HG02943 (cell line): Measurements from ENCODE around the gene TMC1.

ENCODE experiments used
- ATAC-seq: cut with Tn5 transposase; IDR thresholded peaks from one replicate; pipeline ENCODE4 v1.9.1; 2021; ENCODE audit warnings: mild to moderate bottlenecking, low read depth, moderate library complexity; ENCODE audit not compliant: unreplicated experiment

The TMC1 gene

DNA sequence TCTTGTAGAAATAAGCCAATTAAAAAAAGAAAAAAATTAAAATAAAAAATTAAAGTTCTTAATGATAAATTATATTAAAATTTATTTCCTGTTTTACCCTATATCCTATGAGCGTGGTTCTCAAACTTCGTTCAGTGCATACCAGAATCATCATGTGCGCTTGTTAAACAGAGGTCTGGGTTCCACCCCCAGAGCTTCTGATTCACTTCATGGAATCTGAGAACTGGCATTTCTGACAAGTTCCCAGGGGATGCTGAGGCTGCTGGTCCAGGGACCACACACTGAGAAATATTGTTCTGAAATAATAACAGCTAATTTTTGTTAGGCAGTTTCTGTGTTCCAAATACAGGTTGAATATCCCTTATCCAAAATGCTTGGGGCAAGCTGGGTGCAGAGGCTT lies 79.3 kb downstream of the TMC1 start:
- ATAC-seq, result no peak

DNA sequence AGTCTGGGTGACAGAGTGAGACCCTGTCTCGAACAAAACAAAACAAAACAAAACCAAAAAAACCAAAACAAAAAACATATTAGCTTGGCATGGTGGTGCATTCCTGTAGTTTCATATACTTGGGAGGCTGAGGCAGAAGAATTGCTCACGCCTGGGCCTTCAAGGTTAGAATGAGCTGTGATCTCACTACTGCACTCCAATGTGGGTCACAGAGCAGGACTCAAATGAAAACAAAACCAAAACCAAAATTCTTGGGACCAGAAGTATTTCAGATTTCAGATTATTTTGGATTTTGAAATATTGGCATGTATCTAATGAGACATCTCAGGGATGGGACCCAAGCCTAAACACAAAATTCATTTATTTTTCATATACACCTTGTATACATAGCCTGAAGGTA lies 80.2 kb downstream of the TMC1 start:
- no peak for ATAC-seq

DNA sequence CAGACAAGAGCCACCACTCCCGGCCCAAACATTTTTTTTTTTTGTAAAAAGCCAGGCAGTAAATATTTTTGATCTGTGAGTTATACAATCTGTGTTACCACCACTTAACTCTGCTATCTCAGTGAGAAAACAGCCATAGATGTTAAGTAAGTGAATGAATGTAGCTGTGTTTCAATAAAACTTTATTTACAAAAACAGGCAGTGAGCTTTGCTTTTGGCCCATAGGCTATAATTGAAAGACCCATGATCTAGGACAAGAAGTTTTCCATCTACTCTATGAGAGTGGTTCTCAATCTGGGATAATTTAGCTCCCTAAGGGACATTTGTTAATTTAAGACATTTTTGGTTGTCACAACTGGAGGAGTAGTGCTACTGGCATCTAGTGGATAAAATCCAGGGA lies 91.0 kb downstream of the TMC1 start:
- no peak for ATAC-seq

DNA sequence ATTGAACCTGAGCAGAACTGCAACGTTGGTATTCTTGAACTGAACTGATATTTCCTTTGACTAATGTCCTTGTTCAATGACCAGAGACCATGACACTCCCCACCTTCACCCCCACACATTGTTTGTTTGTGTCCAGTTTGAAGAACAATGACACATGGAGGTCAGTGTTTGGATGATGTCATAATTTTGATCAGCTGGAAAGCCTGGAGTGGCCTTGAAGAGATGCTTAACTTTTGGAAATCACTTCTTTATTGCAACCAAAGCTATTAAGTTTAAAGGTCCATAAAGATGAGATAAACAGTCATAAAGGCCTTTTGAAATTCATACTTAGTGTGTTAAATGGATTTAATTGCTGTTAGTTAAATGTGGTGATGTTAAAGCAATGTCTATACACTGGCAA lies 92.7 kb downstream of the TMC1 start:
- ATAC-seq, result no peak

DNA sequence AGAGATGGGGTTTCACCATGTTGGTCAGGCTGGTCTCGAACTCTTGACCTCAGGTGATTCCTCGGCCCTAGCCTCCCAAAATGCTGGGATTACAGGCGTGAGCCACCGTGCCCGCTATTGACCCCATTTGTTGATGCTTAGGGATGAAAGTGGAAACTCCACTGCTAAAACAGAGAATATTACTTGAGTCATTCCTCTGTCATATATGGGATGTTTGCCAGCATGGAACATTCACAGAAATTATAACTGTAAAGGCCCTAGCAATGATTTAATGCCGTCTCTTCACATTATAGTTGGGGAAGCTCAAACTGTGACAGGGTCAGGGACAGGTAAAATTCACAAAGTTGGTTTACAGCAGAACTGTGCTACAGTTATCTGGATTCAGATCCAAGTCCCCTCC lies 94.5 kb downstream of the TMC1 start:
- no peak for ATAC-seq

DNA sequence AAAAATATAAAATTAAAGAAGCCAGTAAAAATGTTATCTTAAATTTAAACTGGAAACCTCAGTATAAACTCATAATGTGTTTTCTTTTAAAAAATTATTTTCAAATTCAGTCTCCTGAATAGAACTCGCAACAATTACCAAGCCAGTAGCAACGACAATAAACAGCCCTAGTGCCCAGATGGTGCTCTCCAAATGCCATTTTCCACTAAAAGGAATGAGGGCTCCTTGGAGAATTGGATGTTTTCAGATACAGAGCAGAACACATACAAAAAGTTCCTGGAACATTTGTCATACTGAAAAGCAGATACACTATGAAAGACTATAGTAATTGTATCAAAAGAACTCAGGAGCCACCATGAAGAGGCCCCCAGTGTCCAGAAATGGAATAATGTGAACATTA lies 97.4 kb downstream of the TMC1 start:
- ATAC-seq, result no peak

DNA sequence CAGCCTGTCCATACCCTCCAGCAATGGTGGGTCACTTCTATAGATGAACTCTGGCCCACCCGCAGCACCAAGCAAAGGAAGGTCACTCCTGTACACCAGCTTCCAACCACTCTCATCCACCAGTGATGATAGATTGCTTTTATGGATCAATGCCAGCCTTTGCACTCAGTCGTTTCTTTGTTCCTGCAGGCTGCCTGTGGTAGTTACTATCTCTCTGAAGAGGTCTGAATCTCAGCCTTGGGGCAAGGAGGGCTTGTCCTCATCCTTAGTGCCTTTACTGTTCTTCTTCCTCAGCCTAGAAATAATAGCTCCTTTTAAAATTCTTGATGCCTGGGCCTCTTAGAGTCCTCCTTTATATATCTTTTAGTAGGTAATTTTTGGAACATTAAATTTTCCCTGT lies 100.8 kb downstream of the TMC1 start:
- no peak for ATAC-seq

DNA sequence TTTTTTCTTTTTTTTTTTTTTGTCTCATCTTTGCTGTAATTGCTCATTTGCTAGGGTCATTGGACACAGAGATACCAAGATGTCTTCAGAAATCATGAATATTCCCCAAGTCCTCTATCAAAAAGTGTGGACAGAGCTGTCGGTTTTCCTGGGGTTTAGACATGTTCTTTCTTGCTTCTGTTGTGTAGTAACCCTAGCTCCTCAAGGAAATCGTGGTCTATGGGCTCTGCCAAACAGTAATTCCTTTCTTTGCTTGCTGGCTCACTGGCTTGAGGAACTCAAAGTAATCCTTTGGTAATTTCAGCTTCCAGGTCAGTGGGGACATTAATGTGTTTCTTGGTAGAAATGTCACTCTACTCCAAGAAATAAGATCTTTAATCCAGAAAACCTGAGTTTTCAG lies 101.7 kb downstream of the TMC1 start:
- no peak for ATAC-seq

DNA sequence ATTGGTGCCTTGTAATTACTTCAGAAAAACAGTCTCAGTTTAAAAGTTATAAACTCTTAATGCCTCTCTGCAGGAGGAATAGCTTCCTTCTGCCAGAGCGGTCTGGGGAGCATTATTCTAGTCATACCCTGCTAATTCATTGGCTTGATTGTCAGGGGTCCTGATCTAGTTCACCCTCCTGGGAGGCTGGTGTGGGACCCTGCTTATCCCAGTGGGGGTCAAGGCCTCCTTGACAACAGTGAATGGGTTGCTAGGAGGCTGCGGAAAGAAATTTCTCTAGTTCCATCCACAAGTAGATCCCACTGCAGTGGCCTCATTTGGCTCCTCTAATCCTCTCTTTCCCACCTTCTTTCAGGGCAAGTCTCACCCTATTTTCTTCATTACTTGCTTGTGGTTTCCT lies 105.7 kb downstream of the TMC1 start:
- ATAC-seq, result no peak

DNA sequence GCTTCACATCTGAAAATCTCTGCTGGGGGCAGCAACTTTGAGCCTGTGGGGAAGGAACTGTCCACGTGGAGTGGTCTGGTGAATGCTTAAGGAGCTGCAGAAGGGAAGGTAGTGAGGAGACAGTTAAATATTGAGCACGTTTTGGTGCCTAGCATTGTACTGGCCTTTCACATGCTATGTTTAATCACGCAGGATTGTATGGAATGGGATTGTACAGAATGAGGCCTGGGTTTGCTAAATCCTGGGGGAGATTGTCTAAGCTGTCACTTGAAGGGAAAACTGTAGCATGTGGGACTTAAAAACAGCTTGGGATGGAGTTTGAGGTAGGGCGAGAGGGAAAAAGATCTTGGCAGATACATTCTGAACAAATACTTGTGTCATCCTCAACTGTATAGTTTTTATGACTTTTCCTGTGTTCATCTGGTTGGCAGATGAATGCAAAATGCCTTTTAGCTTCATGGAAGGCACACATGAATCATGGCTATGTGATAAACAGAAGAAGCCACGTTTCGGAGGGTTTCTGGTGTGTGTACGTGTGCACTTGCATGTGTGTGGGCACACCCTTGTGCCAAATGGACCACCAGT lies 106.6 kb downstream of the TMC1 start:
- no peak for ATAC-seq

DNA sequence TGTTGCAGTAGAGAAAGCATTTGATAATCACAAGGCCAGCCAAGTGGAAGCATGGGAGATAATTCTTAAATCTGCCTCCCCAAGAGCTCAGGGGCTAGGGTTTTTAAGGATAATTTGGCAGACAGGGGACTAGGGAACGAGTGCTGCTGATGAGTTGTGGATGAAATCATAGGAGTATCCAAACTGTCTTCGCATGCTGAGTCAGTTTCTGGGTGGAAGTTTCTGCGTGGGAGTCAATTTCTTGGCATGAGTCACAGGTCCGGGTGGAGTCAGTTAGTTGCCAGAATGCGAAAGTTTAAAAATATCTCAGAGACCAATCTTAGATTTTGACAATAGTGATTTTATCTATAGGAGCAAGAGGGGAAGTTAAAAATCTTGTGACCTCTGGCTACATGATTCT lies 112.6 kb downstream of the TMC1 start:
- no peak for ATAC-seq

DNA sequence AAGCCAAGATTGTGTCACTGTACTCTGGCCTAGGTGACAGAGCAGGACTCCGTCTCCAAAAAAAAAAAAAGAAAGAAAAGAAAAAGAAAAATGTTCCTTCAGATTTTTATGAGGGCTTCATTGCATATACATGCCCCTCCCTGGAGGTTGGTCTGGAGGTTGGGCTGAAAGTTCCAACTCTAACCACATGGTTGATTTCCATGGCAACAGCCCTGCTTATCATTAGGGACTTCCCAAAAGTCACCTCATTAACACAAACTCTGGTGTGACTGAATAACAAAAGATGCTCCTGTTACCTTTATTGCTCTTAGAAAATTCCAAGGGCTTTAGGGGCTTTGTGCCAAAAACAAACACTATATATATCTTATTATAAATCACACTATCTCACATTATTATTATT lies 113.8 kb downstream of the TMC1 start:
- peak; percentile 88 for ATAC-seq

DNA sequence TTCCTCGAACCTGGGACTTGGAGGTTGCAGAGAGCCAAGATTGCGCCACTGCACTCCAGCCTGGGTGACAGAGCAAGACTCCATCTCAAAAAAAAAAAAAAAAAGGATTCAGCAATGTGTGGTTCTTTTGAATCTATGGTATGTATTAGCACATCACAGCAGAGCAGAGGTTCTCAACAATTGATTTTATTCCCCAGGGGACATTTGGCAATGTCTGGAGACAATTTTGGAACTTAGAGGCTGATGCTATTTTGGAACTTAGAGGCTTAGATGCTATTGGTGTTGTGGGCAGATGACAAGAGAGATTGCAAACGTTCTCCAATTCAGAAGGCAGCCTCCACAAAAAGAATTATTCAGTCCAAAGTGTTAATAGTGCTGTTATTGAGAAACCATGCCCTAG lies 115.2 kb downstream of the TMC1 start:
- ATAC-seq, result no peak

DNA sequence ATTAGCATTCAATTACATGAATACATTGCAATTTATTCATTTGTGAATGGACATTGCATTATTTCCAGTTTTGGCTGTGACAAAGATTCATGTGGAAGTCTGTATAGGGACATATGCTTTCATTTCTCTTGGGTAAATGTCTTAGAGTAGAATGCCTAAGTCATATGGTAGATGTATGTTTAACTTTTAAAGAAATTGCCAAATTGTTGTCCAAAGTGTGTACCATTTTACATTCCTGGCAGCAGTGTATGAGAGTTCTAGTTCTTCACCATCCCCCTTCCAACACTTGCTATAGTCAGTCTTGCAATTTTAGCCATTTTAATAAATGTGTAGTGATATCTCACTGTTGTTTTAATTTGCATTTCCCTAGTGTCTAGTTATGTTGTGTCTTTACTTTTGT lies 122.2 kb downstream of the TMC1 start:
- no peak for ATAC-seq

DNA sequence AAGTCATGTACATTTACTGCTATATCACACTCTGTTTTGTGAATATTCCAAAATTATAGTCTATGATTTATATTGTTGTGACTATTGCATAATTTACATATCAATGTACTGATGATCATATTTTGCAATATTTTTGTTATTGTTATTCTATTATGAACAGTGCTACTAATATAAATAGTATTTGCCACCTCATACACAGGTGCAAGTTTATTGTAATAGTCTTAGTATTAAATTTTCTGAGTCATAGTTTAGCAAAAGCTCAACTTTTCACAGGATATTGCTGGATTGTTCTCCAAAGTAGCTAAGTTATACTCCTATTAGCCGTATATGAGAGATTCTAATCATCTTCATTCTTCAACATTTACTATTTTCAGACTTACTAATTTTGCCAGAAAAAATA lies 124.7 kb downstream of the TMC1 start:
- no peak for ATAC-seq

DNA sequence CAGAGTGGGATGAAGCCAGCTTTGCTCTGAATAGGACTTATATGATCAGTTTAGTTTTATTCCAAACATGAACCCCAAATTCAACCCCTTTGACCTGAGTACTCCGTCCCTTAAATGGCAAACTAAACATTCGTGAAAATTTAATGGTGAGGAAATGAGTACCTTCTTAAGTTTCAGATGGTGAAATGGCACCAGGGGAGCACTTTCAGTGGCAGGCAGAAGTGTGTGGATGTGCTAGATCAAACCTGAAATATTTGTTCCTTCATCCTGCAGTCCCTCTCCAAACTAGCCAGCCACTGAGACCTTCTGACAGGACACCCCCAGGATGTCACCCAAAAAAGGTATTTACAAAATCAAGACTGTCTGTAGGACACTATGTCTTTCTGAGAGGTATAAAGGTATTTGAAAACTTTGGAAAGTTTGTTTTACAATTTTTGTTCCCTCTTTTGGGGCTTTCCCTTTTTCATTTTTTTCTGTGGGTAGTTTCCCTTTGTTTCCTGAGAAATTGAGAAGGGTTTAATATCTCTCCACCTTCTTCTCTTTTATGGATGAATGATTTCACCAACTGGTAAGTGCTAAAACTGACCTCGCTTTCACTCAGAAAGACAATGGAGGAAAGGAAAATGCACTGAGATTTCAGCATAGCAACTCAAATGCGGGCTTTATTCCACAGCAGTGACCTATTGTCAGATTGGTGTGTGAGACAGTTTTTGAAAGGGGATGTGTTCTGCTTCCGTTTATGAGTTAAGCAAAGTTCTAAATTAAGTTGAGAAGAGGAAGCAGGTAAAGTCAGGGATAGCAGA lies 127.1 kb downstream of the TMC1 start:
- no peak for ATAC-seq

DNA sequence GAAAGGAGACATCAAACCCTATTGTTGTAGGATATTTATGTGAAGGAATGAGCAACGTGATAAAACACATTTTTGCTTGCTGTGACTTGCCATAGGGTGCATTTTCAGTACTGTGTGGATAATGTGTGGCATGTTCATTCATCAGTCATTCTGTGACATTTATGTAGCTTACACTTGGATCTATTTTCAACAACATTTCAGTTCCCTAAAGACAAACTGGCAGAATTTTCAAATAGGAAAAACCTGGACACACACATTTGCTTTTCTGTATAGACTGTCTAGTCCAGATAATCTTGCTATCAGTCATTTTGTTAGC lies 127.7 kb downstream of the TMC1 start:
- ATAC-seq, result no peak

DNA sequence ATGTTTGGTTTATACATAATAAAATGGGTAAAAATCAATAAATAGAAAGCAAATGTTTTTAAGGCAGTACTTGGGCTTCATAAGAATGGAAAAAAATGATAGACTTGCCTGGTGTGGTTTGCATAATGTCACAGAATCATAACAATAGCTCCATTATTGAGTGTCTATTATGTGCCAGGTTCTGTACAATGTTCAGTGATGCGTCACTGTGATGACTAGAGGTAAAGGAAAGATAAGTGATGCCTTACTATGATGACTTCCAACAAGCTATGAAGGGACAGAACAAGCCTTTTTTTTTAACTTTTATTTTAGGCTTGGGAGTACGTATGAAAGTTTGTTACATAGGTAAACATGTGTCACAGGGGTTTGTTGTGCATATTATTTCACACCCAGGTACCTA lies 128.8 kb downstream of the TMC1 start:
- no peak for ATAC-seq

DNA sequence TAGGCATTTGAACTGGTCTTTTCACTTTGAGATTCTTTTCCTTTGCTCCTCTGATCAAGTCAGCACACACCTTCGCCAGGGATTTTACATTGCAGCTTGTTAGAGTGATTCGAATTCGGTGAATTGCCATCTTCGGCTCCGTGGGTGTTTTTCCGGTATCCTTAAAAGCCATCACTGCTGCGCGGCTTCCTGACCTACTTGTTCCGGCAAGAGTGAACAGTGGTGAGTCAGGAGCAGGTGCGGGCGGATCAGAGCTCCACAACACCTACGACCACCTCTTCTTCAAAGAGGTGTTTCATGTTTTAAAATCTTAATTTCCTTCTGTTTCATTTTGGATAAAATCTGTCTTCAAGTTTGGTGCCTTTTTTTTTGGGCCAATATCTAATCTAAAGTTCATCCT lies 134.6 kb downstream of the TMC1 start:
- ATAC-seq, result no peak

DNA sequence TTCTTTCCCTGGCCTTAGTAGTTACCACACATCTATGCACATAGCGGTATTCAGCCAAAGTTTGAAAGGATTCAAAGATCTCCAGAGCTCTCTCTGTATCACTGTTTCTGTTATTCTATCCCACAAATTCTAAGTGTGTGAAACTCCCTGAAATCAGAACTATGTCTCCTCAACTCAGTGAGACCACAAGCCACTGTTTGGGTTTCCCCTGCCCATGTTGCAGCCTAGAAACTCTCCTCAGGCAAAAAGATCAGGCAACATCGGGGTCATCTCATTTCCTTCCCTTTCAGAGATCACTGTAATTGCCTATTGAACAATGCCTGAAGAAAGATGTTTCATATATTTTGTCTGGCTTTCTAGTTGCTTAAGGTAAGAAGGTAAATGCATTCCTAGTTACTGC lies 135.6 kb downstream of the TMC1 start:
- ATAC-seq, result no peak

DNA sequence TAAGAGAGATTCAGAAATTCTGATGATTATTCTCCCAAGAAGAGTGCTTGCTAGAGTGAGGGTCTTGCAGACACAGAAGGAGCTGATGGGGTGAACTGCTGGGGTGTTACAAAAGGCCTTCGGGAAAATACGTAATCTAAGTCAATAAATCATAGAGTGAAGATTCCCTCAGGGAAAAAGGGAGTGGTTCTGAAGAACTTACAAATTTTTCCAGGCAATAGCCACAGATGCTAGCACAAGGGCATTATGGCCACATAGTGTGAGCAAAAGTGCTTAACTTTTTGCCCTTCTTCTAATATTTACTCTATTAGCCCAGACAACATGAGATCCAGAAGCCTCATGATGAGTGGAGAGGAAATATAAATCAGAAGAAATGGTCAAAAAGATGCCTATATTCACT lies 137.3 kb downstream of the TMC1 start:
- no peak for ATAC-seq

DNA sequence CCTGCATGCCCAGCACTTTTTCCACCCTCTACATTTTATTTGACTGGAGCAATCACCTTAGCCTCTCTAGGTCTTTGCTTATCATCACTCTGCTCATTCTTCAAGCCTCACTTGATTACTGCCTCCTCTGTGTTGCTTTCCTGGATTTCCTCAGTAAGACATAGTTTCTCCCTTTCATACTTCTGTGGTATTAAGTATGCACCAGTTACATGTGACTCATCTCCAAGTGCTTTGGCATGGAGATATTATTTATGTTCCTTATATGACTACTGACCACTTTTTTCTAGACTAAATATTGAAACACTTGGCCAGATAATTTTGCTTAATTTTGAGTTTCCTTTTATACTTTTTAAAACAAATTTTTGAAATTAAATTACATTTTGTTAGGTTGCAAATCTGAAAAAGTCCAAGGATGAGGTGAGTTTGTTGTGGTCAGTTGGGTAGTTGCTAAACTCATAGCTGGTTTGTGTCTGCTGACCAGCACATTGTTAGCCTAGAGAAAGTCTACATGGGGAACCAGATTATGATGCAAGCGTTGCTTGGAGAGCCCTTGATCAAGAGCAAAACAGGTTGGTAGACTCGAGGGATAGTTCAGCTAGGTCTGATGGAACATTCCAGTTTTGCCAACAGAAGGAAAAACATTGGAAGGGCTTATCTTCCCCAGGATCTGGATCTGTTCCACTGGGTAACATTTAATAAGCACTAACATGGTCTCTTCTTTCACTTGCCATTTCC lies 140.2 kb downstream of the TMC1 start:
- no peak for ATAC-seq
